Epithelial cell of esophagus (primary cell): ENCODE results near the gene EXOSC3.

Source experiments
- DNase-seq: peaks from one replicate; pipeline ENCODE4 v3.0.0; 2010; ENCODE audit warnings: low read depth
- H3K4me3 ChIP-seq: 2 replicates; pipeline ENCODE4 v1.5.1; 2011; ENCODE audit warnings: mild to moderate bottlenecking, low read length, control low read depth
- TF ChIP-seq, protein P1 (sequence below): IDR thresholded peaks from 2 replicates; pipeline ENCODE4 v1.5.1; 2011; ENCODE audit warnings: low read depth, mild to moderate bottlenecking, low read length, control low read depth, inconsistent platforms; ENCODE audit not compliant: insufficient read depth; ENCODE audit errors: missing control alignments

The EXOSC3 gene

DNA sequence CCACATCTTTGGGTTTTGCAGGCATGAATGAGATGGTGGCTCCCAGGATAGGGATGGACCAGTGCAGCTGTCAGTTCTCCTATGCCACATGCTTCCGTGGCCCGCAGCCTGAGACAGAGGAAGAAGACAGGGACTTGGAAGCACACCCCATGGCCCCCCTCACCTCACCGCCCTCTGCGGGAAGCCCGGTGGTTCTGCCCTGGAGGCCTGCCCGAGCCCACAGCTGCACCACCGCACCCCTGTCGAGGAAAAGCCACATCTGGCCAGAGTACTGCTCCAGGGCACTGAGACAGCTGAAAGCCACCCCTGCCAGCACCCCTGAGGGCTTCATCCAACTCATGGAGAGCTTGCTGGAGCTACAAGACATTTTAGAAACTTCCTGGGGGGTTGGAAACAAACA, 38.9 kb downstream of the EXOSC3 start:
- H3K4me3 ChIP-seq: no peak overlapping the region
- no peak for DNase-seq
- TF ChIP-seq, protein P1, sequence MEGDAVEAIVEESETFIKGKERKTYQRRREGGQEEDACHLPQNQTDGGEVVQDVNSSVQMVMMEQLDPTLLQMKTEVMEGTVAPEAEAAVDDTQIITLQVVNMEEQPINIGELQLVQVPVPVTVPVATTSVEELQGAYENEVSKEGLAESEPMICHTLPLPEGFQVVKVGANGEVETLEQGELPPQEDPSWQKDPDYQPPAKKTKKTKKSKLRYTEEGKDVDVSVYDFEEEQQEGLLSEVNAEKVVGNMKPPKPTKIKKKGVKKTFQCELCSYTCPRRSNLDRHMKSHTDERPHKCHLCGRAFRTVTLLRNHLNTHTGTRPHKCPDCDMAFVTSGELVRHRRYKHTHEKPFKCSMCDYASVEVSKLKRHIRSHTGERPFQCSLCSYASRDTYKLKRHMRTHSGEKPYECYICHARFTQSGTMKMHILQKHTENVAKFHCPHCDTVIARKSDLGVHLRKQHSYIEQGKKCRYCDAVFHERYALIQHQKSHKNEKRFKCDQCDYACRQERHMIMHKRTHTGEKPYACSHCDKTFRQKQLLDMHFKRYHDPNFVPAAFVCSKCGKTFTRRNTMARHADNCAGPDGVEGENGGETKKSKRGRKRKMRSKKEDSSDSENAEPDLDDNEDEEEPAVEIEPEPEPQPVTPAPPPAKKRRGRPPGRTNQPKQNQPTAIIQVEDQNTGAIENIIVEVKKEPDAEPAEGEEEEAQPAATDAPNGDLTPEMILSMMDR: no peak

DNA sequence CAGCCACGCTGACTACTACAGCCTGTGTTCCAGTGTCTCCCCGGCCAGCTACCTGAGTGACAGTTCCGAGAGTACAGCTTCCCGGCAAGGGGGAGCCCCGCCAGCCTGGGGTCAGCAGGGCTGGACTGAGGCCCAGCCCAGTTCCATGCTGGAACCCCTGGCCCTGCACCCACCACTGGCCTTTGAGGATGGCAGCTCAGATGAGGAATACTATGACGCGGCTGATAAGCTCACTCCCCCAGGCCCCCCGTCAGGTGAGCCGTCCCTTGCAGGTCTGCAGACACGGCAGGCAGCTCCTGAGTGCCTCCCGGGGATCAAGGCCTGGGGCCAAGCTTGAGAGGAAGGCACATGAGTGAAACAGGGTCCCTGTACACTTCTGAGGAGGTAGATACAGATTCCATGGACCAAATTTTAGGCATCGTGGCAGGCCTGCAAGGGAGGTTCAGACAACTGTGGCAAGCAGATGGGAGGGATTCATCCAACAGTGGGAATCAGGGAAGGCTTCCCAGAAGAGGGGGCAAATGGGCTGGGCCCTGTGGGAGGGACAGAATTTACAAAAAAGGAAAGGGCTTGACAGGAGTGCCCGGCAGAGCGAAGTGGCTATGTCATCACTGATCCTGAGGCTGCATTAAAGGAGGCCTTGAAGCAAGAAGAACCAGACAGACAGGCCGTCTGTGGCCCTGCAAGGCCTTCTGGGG, 44.1 kb downstream of the EXOSC3 start:
- TF ChIP-seq, protein P1: no peak
- no peak overlapping the region for H3K4me3 ChIP-seq
- no peak for DNase-seq

DNA sequence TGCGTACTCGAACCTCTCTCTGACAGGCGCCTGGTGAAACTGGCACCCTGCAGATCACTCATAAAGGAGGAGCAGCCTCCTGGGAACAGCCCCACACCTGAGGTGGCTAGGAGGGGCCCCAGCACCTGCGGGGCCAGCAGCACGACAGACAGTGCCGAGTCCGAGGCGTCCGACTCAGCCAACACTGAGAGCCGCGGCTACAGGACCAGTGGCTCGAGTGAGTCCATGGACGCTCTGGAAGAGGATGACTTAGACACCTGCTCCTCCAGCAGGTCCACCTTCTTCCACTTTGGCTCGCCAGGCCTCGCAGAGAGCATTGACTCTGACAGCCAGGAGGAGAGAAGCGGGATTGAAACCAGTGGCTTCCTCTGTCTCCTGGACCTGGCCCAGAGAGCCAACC, 44.7 kb downstream of the EXOSC3 start:
- TF ChIP-seq, protein P1: no peak
- no peak overlapping the region for H3K4me3 ChIP-seq
- no peak for DNase-seq

DNA sequence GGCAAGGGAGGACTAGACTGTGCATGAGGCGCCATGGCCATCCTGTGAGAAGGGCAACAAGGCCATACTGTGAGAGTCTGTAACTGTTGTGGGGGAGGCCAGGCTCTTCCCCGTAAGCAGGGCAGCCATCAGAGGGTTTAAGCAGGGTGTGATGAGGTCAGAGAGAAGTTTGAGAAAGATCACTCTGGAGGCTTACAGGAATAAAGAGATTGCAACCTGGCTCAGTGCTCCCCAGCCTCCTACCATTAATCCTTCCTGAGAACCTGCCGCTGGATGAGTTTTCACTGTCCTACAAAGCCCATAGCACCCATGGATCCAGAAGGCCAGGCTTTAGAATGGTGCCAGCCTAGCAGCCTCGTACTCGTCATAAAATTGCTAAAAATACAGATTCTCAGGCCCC, 45.6 kb downstream of the EXOSC3 start:
- no peak overlapping the region for H3K4me3 ChIP-seq
- DNase-seq: no peak
- TF ChIP-seq, protein P1: no peak

DNA sequence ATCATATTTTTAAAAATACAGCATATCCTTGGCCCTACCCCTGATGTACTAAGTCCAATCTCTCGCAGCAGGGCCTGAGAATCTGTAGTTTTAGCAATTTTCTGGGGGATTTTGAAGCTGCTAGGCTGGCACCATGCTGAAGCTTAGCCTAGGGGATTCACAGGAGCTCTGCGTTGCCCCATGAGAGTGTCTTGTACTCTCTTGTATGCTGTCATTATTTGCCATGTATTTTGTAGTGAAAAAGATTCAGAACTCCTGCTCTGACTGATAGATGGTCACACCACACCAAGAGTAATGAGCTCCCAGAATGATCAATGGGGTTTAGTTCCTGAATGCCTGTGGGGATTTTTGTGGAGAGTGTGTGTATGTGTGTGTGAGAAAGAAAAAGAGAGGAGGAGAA, 51.9 kb downstream of the EXOSC3 start:
- TF ChIP-seq, protein P1: no peak
- no peak for DNase-seq
- no peak overlapping the region for H3K4me3 ChIP-seq

DNA sequence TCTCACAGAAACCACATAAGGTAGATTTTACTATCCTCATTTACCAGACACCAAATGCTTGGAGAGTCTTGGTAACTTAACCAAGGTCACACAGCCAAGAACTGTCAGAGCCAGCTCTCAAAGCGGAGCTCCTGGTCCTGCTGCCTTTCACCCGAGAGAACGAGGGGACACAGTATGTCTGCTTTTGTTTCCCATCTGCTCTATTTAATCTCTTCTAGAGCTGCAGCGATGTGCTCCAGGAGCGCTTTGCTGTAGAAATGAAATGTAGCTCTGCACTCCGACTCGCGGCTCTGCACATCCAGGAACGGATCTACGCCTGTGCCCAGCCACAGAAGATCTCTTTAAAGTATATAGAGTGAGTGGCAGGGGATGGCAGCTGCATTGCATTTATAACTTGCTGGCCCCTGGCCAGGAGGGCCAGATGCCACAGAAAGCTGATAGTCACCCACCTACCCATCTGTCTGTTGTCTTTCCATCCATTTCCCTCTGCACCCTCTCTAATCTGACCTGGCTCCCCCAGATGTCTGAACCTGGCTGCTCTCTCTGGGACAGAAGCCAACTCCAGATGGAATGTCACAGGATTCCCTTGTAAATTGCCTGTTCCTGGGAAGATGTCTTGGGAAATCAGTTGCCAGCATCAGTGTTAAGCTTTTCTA, 52.6 kb downstream of the EXOSC3 start:
- H3K4me3 ChIP-seq: no peak overlapping the region
- DNase-seq: no peak
- TF ChIP-seq, protein P1: no peak

DNA sequence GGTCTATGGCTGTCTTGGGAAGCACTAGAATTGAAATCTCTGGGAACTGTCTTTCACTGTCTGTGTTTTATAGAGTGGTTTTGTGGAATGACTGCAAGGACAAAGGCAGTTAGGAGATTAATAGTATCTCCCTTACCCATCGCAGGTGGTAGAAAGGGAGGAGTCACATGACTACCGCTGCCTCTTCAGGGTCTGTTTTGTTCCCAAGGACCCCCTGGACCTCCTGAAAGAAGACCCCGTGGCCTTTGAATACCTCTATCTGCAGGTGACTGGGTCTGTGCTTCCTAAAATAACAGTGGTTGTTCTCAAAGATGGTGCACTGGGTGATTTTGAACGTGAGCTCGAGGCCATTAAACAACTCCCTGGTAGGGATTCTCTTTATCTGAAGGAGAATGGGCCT, 54.0 kb downstream of the EXOSC3 start:
- H3K4me3 ChIP-seq: no peak overlapping the region
- DNase-seq: no peak
- TF ChIP-seq, protein P1: no peak
